ENCODE data around the gene DIP2C.

GRCh38 chr10:526651-527312 is 162.7 kb downstream of the DIP2C start:
- no peak for TF ChIP-seq CTCF (IDR thresholded peaks at IDR 0.05)
- no peak for TF ChIP-seq POLR2A (IDR thresholded peaks at IDR 0.05)
